Endometrial microvascular endothelial cells (primary cell): ENCODE results near the gene MYL7. TPM values are rescaled to one million over a fixed set of nuclear protein-coding genes. Genes with fewer than 3 reads are reported as not detected.
"Not testable (repeated sequence)": the region's sequence is repeated elsewhere in the genome, so short reads cannot be mapped to it uniquely, and the experiment has no call there.

Experiments
- in situ Hi-C: cut with HindIII; loops from 2 replicates; pipeline ENCODE4 v1.10.0; 2017; ENCODE audit warnings: low sequenced_read_pairs, low pct_unique_long_range_greater_than_20kb; ENCODE audit errors: inconsistent ontology term
- total RNA-seq: library from RNA; depleted of rRNA; stranded (reverse); fragments of >200 nt; gene quantifications from one replicate; pipeline ENCODE4 v1.2.3, GENCODE V29; 2015; ENCODE audit errors: inconsistent ontology term

MYL7 gene, protein sequence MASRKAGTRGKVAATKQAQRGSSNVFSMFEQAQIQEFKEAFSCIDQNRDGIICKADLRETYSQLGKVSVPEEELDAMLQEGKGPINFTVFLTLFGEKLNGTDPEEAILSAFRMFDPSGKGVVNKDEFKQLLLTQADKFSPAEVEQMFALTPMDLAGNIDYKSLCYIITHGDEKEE
- not detected for total RNA-seq

DNA sequence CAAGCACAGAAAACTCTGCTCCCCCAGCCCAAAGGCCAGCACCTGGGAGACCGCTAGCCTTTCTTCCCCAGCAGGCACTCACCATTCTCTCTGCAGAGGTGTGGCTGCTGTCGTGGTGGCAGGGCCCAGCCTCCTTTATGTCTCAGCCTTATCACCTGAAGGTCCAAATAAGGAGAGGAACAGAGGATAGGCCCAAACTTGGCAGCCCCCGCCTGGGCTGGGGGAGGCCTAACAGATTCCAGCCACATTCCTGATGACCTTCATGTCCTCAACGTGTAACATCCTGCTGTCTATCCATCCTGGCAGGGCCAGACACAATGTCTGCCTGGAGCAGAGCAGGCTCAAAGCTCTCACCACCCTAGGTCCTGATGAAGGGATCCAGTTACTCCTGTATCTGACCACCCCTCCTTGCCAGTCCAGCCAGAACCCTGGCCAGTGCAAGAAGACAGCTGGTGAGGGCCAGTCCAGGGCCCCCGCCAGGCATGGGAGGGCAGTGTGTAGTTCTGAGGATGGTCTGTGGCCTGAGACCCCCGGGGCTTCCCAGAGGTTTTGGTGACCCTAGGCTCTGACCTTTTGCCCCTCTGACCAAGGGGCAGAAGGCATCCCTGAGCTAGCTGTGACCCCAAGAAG is at the start of gene MYL7:
MYL7 (minus strand) TSS at position 112 of the 630 bp plus-strand sequence; CDS start at position 85, 27 bp downstream.
- in situ Hi-C loops = no loop called here

DNA sequence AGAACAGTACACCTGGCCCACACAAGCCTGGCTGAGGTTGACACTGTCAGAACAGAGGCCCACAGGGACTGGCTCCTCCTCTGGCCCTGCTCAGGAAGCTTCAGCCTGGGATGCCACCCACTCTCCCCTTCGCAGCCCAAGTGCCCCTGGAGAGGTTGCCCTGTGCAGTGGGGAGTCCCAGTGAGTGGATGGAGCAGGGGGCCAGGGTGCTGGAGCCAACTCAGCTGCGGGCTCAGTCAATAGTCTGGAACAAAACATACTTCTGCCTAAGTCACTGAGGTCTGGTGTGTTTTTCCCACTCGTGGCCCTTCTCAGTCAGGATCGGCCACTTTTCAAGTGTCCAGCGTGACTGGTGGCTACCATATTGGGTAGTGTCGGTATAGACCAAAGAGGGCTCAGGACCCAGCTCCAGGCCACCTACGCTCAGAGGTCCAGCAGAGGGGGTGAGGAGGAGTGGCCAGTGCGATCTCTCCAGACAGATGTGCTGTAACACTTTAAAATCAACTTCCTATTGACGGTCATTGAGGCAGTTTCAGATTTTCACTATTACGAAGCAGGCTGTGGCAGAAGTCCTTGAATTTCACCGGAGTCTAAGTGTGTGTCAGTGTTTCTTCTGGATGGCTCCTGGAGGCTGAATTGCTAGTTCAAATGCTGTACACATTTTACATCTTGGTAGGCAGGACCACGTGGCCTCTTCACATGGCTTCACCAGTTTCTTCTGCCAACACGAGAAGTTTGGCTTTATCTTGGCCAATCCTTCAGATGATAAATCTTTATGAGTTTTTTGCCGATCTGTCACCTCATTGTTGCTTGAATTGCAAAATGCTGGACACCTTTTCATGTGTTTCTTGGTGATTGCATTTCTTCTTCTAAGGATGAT is 49.1 kb upstream of the MYL7 start:
- in situ Hi-C loops = no loop called here

- in situ Hi-C loops = no loop called here
Measured at GRCh38 chr7:44189286-44189992, 48.3 kb upstream of the MYL7 start, which contains the start of gene GCK. GCK (minus strand) TSS chr7:44189439; CDS start chr7:44188953, 486 bp downstream.

GRCh38 chr7:44188480-44189225 is 47.5 kb upstream of the MYL7 start:
- in situ Hi-C loops = no loop called here

- in situ Hi-C loops = no loop called here
Measured at GRCh38 chr7:44187636-44188416, 46.7 kb upstream of the MYL7 start.

- in situ Hi-C loops = no loop called here
Measured at GRCh38 chr7:44186736-44187135, 45.6 kb upstream of the MYL7 start.

GRCh38 chr7:44185729-44186128 is 44.6 kb upstream of the MYL7 start:
- in situ Hi-C loops = no loop called here

GRCh38 chr7:44184873-44185446 is 43.8 kb upstream of the MYL7 start:
- in situ Hi-C loops = no loop called here

- in situ Hi-C loops = no loop called here
Measured at GRCh38 chr7:44184206-44184872, 43.2 kb upstream of the MYL7 start.

GRCh38 chr7:44183386-44183785 is 42.3 kb upstream of the MYL7 start:
- in situ Hi-C loops = no loop called here

- in situ Hi-C loops = no loop called here
Measured at GRCh38 chr7:44182827-44183226, 41.7 kb upstream of the MYL7 start.

DNA sequence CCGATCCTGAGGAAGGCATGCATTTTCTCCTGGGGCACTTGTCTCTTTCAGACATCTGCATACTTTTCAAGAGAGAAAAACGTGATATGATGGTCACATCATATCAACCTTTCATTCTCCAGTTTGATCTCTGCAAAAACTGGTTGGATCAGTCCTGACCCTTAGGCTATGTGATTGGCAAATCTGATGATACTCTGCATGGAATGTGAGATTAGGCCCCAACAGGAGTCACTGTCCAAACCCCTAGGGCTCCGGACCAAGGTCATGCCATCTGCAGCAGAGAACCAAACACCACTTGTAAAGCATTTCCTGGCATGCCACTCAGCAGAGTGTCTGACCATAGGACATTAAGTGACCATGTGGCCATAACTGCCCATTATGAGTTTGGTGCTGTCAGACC is 39.5 kb upstream of the MYL7 start:
- in situ Hi-C loops = no loop called here

- in situ Hi-C loops = no loop called here
Measured at GRCh38 chr7:44177570-44178131, 36.5 kb upstream of the MYL7 start.

DNA sequence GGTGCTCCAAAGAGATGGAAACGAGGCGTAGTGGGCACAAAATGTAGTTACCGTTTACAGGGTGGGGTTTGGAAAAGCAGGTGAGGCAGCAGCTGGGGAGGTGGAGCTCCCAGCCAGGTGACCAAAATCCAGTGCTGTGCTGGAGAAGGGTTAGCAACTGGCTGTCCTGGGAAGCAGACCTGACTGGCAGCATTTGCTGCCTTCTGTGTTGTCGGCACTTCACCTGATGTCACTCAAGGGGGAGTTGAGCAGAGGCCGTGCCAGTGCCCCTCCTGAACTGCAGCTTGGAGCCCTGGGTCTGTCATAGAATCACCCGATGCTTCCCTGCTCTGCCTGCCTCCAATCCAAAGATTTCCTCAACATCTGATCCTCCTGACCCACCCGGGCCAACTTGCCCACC is 35.4 kb upstream of the MYL7 start:
- in situ Hi-C loops = no loop called here

- in situ Hi-C loops = no loop called here
Measured at GRCh38 chr7:44175730-44176129, 34.6 kb upstream of the MYL7 start.

DNA sequence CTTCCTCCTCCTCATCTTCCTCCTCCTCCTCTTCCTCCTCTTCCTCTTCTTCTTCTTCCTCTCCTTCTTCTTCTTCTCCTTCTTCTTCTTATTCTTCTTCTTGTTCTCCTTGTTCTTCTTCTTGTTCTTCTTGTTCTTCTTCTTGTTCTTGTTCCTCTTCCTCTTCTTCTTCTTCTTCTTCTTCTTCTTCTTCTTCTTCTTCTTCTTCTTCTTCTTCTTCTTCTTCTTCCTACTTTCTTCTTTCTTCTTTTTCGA is 33.5 kb upstream of the MYL7 start:
- in situ Hi-C loops = not testable (repeated sequence)
